Measurements from ENCODE around the gene PDE10A.

The PDE10A gene

GRCh38 chr6:165671222-165671768, 8.3 kb upstream of the PDE10A start:
- DNase-seq (ENCODE audit: low read depth) = no peak
- TF ChIP-seq CTCF (IDR thresholded peaks at IDR 0.05; ENCODE audit: low read length, missing control alignments) = no peak
- H3K4me3 ChIP-seq (replicated peaks; ENCODE audit: low read depth, low read length) = no peak overlapping the region

GRCh38 chr6:165668951-165669350, 5.9 kb upstream of the PDE10A start:
- TF ChIP-seq CTCF (IDR thresholded peaks at IDR 0.05; ENCODE audit: low read length, missing control alignments) = no peak
- DNase-seq (ENCODE audit: low read depth) = no peak
- H3K4me3 ChIP-seq (replicated peaks; ENCODE audit: low read depth, low read length) = no peak overlapping the region

GRCh38 chr6:165665384-165665672, 2.3 kb upstream of the PDE10A start:
- no peak for TF ChIP-seq CTCF (IDR thresholded peaks at IDR 0.05; ENCODE audit: low read length, missing control alignments)
- no peak for DNase-seq (ENCODE audit: low read depth)
- H3K4me3 ChIP-seq (replicated peaks; ENCODE audit: low read depth, low read length) = peak overlapping the region; percentile 86

- peak overlapping the region; percentile 86 for H3K4me3 ChIP-seq (replicated peaks; ENCODE audit: low read depth, low read length)
- peak; percentile 51 for DNase-seq (ENCODE audit: low read depth)
- TF ChIP-seq CTCF (IDR thresholded peaks at IDR 0.05; ENCODE audit: low read length, missing control alignments) = peak; percentile 38
These were observed 1.7 kb upstream of the PDE10A start for GRCh38 chr6:165664559-165665383.

GRCh38 chr6:165663736-165664558, 906 bp upstream of the PDE10A start:
- DNase-seq (ENCODE audit: low read depth) = no peak
- no peak for TF ChIP-seq CTCF (IDR thresholded peaks at IDR 0.05; ENCODE audit: low read length, missing control alignments)
- H3K4me3 ChIP-seq (replicated peaks; ENCODE audit: low read depth, low read length) = peak overlapping the region; percentile 86

- peak; percentile 77 for DNase-seq (ENCODE audit: low read depth)
- no peak for TF ChIP-seq CTCF (IDR thresholded peaks at IDR 0.05; ENCODE audit: low read length, missing control alignments)
- peak overlapping the region; percentile 86 for H3K4me3 ChIP-seq (replicated peaks; ENCODE audit: low read depth, low read length)
These were observed 315 bp upstream of the PDE10A start for GRCh38 chr6:165663377-165663735.

Data from fibroblast of pulmonary artery (primary cell).